ENCODE measurements around the gene CRYBA4.

Gene CRYBA4

DNA sequence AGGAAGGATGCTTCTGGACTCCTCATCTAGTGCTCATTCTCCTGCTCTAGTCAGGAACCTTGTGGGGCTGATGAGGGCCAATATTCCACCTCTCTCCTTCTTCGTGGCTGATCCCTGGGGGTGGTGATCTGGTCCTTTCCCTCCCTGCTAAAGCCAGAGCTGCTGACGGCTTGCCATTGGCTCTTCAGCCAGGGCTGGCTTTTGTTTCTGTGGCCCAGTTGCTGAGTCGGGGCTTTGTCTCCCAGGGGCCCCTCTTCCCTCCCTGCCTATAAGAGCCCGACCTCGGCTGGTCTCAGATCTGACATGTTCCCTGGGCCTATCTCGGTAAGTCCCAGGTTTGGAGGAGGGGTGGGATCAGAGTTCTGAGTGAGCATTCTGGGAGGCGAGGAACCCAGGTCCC, at the start of gene CRYBA4:
Gene CRYBA4 (plus strand): TSS at position 301 of the 400 bp plus-strand sequence. CDS start 634 bp downstream, outside the sequence.
- TF ChIP-seq, protein P1, sequence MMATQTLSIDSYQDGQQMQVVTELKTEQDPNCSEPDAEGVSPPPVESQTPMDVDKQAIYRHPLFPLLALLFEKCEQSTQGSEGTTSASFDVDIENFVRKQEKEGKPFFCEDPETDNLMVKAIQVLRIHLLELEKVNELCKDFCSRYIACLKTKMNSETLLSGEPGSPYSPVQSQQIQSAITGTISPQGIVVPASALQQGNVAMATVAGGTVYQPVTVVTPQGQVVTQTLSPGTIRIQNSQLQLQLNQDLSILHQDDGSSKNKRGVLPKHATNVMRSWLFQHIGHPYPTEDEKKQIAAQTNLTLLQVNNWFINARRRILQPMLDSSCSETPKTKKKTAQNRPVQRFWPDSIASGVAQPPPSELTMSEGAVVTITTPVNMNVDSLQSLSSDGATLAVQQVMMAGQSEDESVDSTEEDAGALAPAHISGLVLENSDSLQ (IDR thresholded peaks at IDR 0.05) = no peak
- TF ChIP-seq LEF1 (IDR thresholded peaks at IDR 0.05; ENCODE audit: borderline replicate concordance) = no peak
- TF ChIP-seq SUZ12 (IDR thresholded peaks at IDR 0.05) = no peak
- no peak for TF ChIP-seq L3MBTL2 (conservative IDR thresholded peaks at IDR 0.05)
- TF ChIP-seq FOXM1 (IDR thresholded peaks at IDR 0.05; ENCODE audit: borderline replicate concordance) = no peak
- no peak for TF ChIP-seq FOXK2 (IDR thresholded peaks at IDR 0.05)
- TF ChIP-seq ELF4 (IDR thresholded peaks at IDR 0.05) = no peak
- TF ChIP-seq ARNT (IDR thresholded peaks at IDR 0.05) = no peak
- no peak for TF ChIP-seq ZNF384 (IDR thresholded peaks at IDR 0.05)
- POLR2A ChIA-PET = no interaction called here
- DNase-seq (ENCODE audit: extremely low spot score) = no peak
- CTCF ChIA-PET = no interaction called here

DNA sequence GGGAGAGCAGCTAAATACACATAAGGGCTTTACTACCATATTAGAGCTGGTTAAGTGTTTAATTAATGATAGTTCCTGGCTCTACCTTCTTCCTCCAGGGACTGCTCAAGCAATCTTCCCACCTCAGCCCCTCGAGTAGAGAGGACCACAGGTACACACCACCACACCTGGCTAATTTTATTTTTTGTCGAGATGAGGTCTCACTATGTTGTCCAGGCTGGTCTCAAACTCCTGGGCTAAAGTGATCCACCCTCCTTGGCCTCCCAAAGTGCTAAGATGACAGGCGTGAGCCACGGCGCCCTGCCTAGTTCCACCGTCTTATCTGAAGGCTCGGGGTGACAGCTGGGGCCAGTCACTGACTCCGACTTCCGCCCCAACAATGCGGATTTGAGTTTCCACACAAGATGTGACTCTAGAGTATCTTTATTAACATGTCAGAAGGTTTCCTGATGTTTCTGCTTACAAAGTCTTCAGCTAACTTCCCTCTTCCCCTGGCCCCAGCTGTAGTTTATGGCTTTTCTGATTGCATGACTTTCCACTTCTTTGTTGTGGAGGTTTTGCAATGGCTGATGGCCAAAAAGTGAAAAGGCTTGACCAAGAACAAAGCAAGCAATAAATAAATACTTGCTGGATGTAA, 48.6 kb upstream of the CRYBA4 start:
- POLR2A ChIA-PET = no interaction called here
- CTCF ChIA-PET = no interaction called here

DNA sequence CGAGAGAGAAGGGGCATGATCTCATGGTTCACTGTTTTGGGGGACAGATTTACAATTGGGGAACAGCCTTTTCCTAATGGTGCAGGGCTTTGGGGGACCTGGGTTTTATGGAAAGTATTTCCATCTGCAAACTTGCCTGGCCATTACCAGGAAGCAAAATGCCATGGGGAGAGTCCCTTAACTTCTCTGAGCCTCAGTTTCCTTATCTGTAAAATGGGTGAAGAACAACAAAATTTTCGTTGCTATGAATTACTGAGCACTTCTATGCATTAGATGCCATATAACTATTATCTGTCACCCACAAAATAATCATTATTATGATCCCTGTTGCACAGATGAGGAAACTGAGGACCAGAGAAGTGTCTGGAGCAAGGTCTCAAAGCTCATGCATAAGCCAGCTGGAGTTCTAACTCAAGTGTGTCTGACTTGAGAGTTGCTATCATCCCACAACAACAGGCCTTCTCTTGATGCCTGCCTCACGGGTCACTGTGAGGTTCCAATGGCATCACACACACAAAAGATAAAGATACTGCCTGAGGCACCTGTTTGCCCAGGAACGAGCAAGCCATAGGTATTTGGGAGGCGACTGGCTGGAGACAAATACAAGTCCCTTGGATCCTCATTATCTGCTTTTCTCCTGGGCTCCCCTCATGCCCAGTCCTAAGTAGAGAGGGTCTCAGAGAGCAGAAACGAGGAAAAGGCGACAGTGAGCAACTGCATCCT, 47.6 kb upstream of the CRYBA4 start:
- DNase-seq (ENCODE audit: extremely low spot score) = no peak
- ChIA-PET POLR2A (no interaction called here), CTCF (no interaction called here)
- TF ChIP-seq SP1 (IDR thresholded peaks at IDR 0.05) = no peak
- no peak for TF ChIP-seq NFRKB (IDR thresholded peaks at IDR 0.05)
- TF ChIP-seq HDGF (IDR thresholded peaks at IDR 0.05; ENCODE audit: borderline replicate concordance) = no peak
- TF ChIP-seq, protein P1 (IDR thresholded peaks at IDR 0.05) = no peak
- no peak for TF ChIP-seq L3MBTL2 (conservative IDR thresholded peaks at IDR 0.05)
- no peak for TF ChIP-seq ARNT (IDR thresholded peaks at IDR 0.05)
- TF ChIP-seq FOXM1 (IDR thresholded peaks at IDR 0.05; ENCODE audit: borderline replicate concordance) = no peak
- no peak for TF ChIP-seq TARDBP (IDR thresholded peaks at IDR 0.05)
- TF ChIP-seq BHLHE40 (IDR thresholded peaks at IDR 0.05; ENCODE audit: borderline replicate concordance) = no peak
- no peak for TF ChIP-seq ZNF384 (IDR thresholded peaks at IDR 0.05)
- no peak for TF ChIP-seq LEF1 (IDR thresholded peaks at IDR 0.05; ENCODE audit: borderline replicate concordance)
- TF ChIP-seq CTBP1 (IDR thresholded peaks at IDR 0.05; ENCODE audit: borderline replicate concordance) = no peak
- no peak for TF ChIP-seq SUZ12 (IDR thresholded peaks at IDR 0.05)

More for the DNA sequence above, 48.6 kb upstream of the CRYBA4 start:
- TF ChIP-seq FOXK2 (IDR thresholded peaks at IDR 0.05) = no peak
- TF ChIP-seq HDGF (IDR thresholded peaks at IDR 0.05; ENCODE audit: borderline replicate concordance) = no peak
- no peak for TF ChIP-seq TARDBP (IDR thresholded peaks at IDR 0.05)
- TF ChIP-seq ARNT (IDR thresholded peaks at IDR 0.05) = no peak
- TF ChIP-seq SUZ12 (IDR thresholded peaks at IDR 0.05) = no peak
- TF ChIP-seq BHLHE40 (IDR thresholded peaks at IDR 0.05; ENCODE audit: borderline replicate concordance) = no peak
- TF ChIP-seq NFRKB (IDR thresholded peaks at IDR 0.05) = no peak
- TF ChIP-seq FOXM1 (IDR thresholded peaks at IDR 0.05; ENCODE audit: borderline replicate concordance) = no peak
- no peak for TF ChIP-seq ELF4 (IDR thresholded peaks at IDR 0.05)
- no peak for TF ChIP-seq FOXA1 (IDR thresholded peaks at IDR 0.05)
- TF ChIP-seq CTBP1 (IDR thresholded peaks at IDR 0.05; ENCODE audit: borderline replicate concordance) = no peak
- TF ChIP-seq, protein P1 (IDR thresholded peaks at IDR 0.05) = no peak
- no peak for TF ChIP-seq ZNF384 (IDR thresholded peaks at IDR 0.05)
- TF ChIP-seq LEF1 (IDR thresholded peaks at IDR 0.05; ENCODE audit: borderline replicate concordance) = no peak
- no peak for TF ChIP-seq L3MBTL2 (conservative IDR thresholded peaks at IDR 0.05)
- no peak for TF ChIP-seq SP1 (IDR thresholded peaks at IDR 0.05)
- DNase-seq (ENCODE audit: extremely low spot score) = no peak

DNA sequence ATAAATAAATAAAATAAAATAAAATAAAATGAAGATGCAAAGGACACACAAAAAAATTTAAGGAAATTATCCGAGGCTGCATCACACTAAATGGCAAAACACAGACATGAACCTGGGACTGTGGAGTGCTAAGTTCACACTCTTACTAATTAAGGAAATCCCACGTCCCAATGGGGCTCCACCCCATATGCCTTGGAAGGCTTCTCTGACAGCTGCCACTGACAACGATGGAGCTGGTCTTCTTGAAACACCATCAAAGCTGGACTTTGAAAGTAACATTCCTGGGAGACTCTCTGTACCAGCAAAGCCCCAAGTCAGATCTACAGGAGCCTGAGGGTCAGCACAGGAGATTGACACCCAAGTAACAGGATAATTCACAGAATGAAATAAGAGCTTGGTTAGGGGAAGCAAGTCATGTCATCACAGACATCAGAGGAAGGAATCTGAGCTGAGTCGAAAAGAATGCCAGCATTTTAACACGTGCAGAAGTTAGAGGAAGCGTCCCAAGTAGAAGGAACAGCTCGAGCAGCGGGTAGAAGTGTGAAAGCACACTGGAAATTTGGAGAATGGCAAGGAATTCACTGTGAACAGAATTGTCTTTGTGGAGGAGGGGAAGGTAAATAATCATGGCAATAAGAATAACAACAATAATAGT, 45.6 kb upstream of the CRYBA4 start:
- ChIA-PET CTCF (no interaction called here), POLR2A (no interaction called here)
- TF ChIP-seq, protein P1 (IDR thresholded peaks at IDR 0.05) = no peak
- no peak for TF ChIP-seq HDGF (IDR thresholded peaks at IDR 0.05; ENCODE audit: borderline replicate concordance)
- no peak for TF ChIP-seq FOXA1 (IDR thresholded peaks at IDR 0.05)
- TF ChIP-seq LEF1 (IDR thresholded peaks at IDR 0.05; ENCODE audit: borderline replicate concordance) = no peak
- TF ChIP-seq TARDBP (IDR thresholded peaks at IDR 0.05) = no peak
- no peak for TF ChIP-seq CTBP1 (IDR thresholded peaks at IDR 0.05; ENCODE audit: borderline replicate concordance)
- no peak for TF ChIP-seq ELF4 (IDR thresholded peaks at IDR 0.05)
- no peak for TF ChIP-seq FOXK2 (IDR thresholded peaks at IDR 0.05)
- TF ChIP-seq SP1 (IDR thresholded peaks at IDR 0.05) = no peak
- TF ChIP-seq NFRKB (IDR thresholded peaks at IDR 0.05) = no peak
- TF ChIP-seq ARNT (IDR thresholded peaks at IDR 0.05) = no peak
- no peak for TF ChIP-seq L3MBTL2 (conservative IDR thresholded peaks at IDR 0.05)
- TF ChIP-seq BHLHE40 (IDR thresholded peaks at IDR 0.05; ENCODE audit: borderline replicate concordance) = no peak
- no peak for TF ChIP-seq SUZ12 (IDR thresholded peaks at IDR 0.05)
- no peak for TF ChIP-seq FOXM1 (IDR thresholded peaks at IDR 0.05; ENCODE audit: borderline replicate concordance)
- TF ChIP-seq ZNF384 (IDR thresholded peaks at IDR 0.05) = no peak
- DNase-seq (ENCODE audit: extremely low spot score) = no peak

DNA sequence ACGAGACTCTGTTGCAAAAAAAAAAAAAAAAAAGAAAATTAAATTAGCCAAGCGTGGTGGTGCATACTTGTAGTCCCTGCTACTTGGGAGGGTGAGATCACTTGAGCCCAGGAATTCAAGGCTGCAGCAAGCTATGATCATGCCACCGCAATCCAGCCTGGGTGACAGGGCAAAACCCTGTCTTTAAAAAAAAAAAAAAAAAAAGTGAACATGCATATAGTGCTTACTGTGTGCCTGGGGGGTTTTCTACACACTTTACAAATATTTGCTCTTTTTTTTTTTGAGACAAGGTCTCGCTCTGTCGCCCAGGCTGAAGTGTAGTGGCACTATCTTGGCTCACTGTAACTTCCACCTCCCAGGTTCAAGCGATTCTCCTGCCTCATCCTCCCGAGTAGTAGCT, 44.7 kb upstream of the CRYBA4 start:
- DNase-seq (ENCODE audit: extremely low spot score) = no peak
- POLR2A ChIA-PET = no interaction called here
- CTCF ChIA-PET = no interaction called here
- TF ChIP-seq, protein P1 (IDR thresholded peaks at IDR 0.05) = no peak
- no peak for TF ChIP-seq SUZ12 (IDR thresholded peaks at IDR 0.05)
- no peak for TF ChIP-seq FOXA1 (IDR thresholded peaks at IDR 0.05)
- TF ChIP-seq CTBP1 (IDR thresholded peaks at IDR 0.05; ENCODE audit: borderline replicate concordance) = no peak
- no peak for TF ChIP-seq FOXM1 (IDR thresholded peaks at IDR 0.05; ENCODE audit: borderline replicate concordance)
- TF ChIP-seq LEF1 (IDR thresholded peaks at IDR 0.05; ENCODE audit: borderline replicate concordance) = no peak
- no peak for TF ChIP-seq BHLHE40 (IDR thresholded peaks at IDR 0.05; ENCODE audit: borderline replicate concordance)
- TF ChIP-seq HDGF (IDR thresholded peaks at IDR 0.05; ENCODE audit: borderline replicate concordance) = no peak
- TF ChIP-seq ELF4 (IDR thresholded peaks at IDR 0.05) = no peak
- TF ChIP-seq L3MBTL2 (conservative IDR thresholded peaks at IDR 0.05) = no peak
- no peak for TF ChIP-seq SP1 (IDR thresholded peaks at IDR 0.05)
- no peak for TF ChIP-seq TARDBP (IDR thresholded peaks at IDR 0.05)
- no peak for TF ChIP-seq FOXK2 (IDR thresholded peaks at IDR 0.05)
- no peak for TF ChIP-seq ARNT (IDR thresholded peaks at IDR 0.05)
